Spleen (tissue), 11 donors: ENCODE results near the gene CALCR. TPM values are rescaled to one million over a fixed set of nuclear protein-coding genes. Genes with fewer than 3 reads are reported as not detected.
"Not testable (repeated sequence)": the region's sequence is repeated elsewhere in the genome, so short reads cannot be mapped to it uniquely, and the experiment has no call there.

Source experiments
- DNase-seq: peaks from one replicate; pipeline ENCODE4 v3.0.0-alpha.2; 2020
- H3K27ac ChIP-seq, 8 donors: fragments of 200-600 bp; sonication (generic) in 7 of 8; 1 replicate in 4 of 8; 2 replicates in 4 of 8; pipeline versions ENCODE4 v1.5.0 to v1.8.0; 2016 to 2021; ENCODE audit warnings: inconsistent platforms in 4 of 8, mild to moderate bottlenecking in 4 of 8, moderate library complexity in 1 of 8
- H3K27me3 ChIP-seq, 7 donors: fragments of 200-600 bp; sonication (generic) in 6 of 7; replicated peaks in 1 of 7; 1 replicate in 4 of 7; 2 replicates in 3 of 7; pipeline versions ENCODE4 v1.5.0 to v1.8.0; 2016 to 2021; ENCODE audit warnings: inconsistent platforms in 3 of 7, mild to moderate bottlenecking in 1 of 7
- H3K36me3 ChIP-seq, 6 donors: fragments of 200-600 bp; sonication (generic) in 5 of 6; 1 replicate in 4 of 6; 2 replicates in 2 of 6; pipeline versions ENCODE4 v1.5.0 to v1.8.0; 2016 to 2021; ENCODE audit warnings: inconsistent platforms in 2 of 6
- H3K4me1 ChIP-seq, 6 donors: fragments of 200-600 bp; sonication (generic) in 5 of 6; 1 replicate in 3 of 6; 2 replicates in 3 of 6; pipeline versions ENCODE4 v1.5.0 to v1.8.0; 2016 to 2021; ENCODE audit warnings: inconsistent platforms in 3 of 6
- H3K4me3 ChIP-seq, 8 donors: fragments of 200-600 bp; sonication (generic) in 7 of 8; 1 replicate in 4 of 8; 2 replicates in 4 of 8; pipeline versions ENCODE4 v1.5.0 to v1.8.0; 2016 to 2021; ENCODE audit warnings: inconsistent platforms in 4 of 8, mild to moderate bottlenecking in 4 of 8, moderate library complexity in 2 of 8
- H3K9me3 ChIP-seq, 8 donors: fragments of 200-600 bp; sonication (generic) in 7 of 8; 1 replicate in 4 of 8; 2 replicates in 4 of 8; pipeline versions ENCODE4 v1.5.0 to v1.8.0; 2016 to 2021; ENCODE audit warnings: inconsistent platforms in 4 of 8
- CTCF ChIP-seq, 11 experiments: fragments of 200-600 bp in 7 of 11; fragments of 450-650 bp in 4 of 11; sonication (generic) in 4 of 11; IDR thresholded peaks in 8 of 11; conservative IDR thresholded peaks in 3 of 11; 1 replicate in 7 of 11; 2 replicates in 4 of 11; pipeline versions ENCODE4 v1.4.0 to v1.8.0; 2016 to 2021; ENCODE audit warnings: antibody characterized with exemption in 11 of 11, inconsistent platforms in 4 of 11, mild to moderate bottlenecking in 1 of 11
- POLR2A ChIP-seq, 3 donors: fragments of 450-650 bp; IDR thresholded peaks; one replicate each; pipeline ENCODE4 v1.5.1; 2017; ENCODE audit warnings: antibody characterized with exemption in 3 of 3, mild to moderate bottlenecking in 1 of 3
- POLR2AphosphoS5 ChIP-seq, 3 donors: sonication (generic); formaldehyde crosslinking; IDR thresholded peaks; one replicate each; pipeline ENCODE4 v1.5.1; 2017; ENCODE audit warnings: antibody characterized with exemption in 3 of 3
- WGBS, 5 donors: extraction: QIAGEN DNeasy Blood & Tissue Kit in 3 of 5; methylation state at CpG; one replicate each; pipeline versions ENCODE4 v1.1.5 to v1.1.7; 2013 to 2018; 5-methylcytosine and 5-hydroxymethylcytosine counted together
- intact Hi-C: fragments of 100-400 bp; cut with DNase I; formaldehyde crosslinking; loops from one replicate; pipeline ENCODE4 v1.15.0; 2023; ENCODE audit warnings: low total_unique reads
- polyA plus RNA-seq, 3 donors: library from polyadenylated mRNA; stranded (reverse); fragments of 200-250 nt; gene quantifications; one replicate each; pipeline ENCODE4 v1.2.1, GENCODE V29; 2013
- total RNA-seq, 7 donors: library from RNA; depleted of rRNA in 3 of 7; stranded (reverse); fragments of >200 nt in 3 of 7; fragmentation: NEBNext Ultra II Directional in 4 of 7; extraction: Animal tissue kit (Norgen Biotek cat#: 25700) in 4 of 7; gene quantifications; one replicate each; pipeline versions ENCODE4 v1.1.0 to v1.2.1, GENCODE V29; 2016 to 2021
- donor health status: healthy with polysubstance abuse.
- donor health status: DM: no; HTN: no; CAD: no; lungs with moderate emphysema.
- donor health status: DM: no; HTN: no; CAD: no.
- donor health status: Bipolar disorder and iron deficiency.
- donor health status: healthy.
- donor health status: DM: no; HTN: no; CAD: no.
- donor health status: DM: yes; HTN: yes; CAD: no.

The CALCR gene
- total and polyA plus RNA-seq, 10 donors = not detected

- 88 to 97% (median 92%) methylated on average over 5 to 20 of the region's 22 CpGs for WGBS, 5 donors
- DNase-seq = not testable (repeated sequence)
These were observed 11.9 kb upstream of the CALCR start for GRCh38 chr7:93586479-93586865.

DNA sequence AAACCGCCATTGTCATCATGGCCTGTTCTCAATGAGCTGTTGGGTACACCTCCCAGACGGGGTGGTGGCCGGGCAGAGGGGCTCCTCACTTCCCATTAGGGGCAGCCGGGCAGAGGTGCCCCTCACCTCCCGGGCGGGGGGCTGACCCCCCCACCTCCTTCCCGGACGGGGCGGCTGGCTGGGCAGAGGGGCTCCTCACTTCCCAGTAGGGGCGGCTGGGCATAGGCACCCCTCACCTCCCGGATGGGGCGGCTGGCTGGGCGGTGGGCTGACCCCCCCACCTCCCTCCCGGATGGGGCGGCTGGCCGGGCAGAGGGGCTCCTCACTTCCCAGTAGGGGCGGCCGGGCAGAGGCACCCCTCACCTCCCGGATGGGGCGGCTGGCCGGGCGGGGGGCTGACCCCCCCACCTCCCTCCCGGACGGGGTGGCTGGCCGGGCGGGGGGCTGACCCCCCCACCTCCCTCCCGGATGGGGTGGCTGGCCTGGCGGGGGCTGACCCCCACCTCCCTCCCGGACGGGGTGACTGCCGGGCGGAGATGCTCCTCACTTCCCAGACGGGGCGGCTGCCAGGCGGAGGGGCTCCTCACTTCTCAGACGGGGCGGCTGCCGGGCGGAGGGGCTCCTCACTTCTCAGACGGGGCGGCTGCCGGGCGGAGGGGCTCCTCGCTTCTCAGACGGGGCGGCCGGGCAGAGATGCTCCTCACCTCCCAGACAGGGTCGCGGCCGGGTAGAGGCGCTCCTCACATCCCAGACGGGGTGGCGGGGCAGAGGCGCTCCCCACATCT, 11.4 kb upstream of the CALCR start:
- H3K9me3 ChIP-seq, DNase-seq, H3K4me1 ChIP-seq, H3K4me3 ChIP-seq, H3K36me3 ChIP-seq, H3K27me3 ChIP-seq, intact Hi-C loops, H3K27ac ChIP-seq: not testable (repeated sequence)
- 82 to 100% (median 91%) methylated on average over 8 to 45 of the region's 54 CpGs for WGBS, 5 donors

More at GRCh38 chr7:93586479-93586865, 11.9 kb upstream of the CALCR start:
- H3K4me3 ChIP-seq, H3K36me3 ChIP-seq, H3K27ac ChIP-seq, H3K27me3 ChIP-seq, H3K4me1 ChIP-seq, intact Hi-C loops, H3K9me3 ChIP-seq: not testable (repeated sequence)

DNA sequence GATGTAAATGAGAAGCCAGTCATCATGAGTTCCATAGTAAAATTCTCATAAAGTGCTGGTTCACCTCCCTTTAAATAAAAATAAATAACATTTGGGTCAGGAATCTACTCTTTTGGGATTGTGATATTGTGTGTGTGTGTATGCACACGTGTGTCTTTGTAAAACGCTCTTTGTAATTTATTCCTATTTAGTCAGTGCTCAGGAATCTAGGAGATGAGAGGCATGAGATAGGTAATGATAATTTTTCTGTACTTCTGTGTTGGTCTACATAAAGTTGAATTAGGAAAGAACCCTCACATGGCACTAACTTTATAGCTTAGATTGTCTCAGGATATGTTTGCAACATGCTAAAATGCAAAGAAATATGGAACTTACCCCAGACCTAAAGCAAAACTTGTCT, 4.9 kb upstream of the CALCR start:
- Histone ChIP-seq H3K9me3 (no peaks in the 10 kb centered on the region), H3K4me1 (peaks cover 0 to 14% (median 11%) of the 10 kb centered on the region in 6 donors), H3K36me3 (no peaks in the 10 kb centered on the region), H3K4me3 (no peak overlapping the region), H3K27me3 (peaks cover 0 to 21% (median 18%) of the 10 kb centered on the region in 7 donors), H3K27ac (no peak overlapping the region)
- DNase-seq = no peak
- WGBS, 5 donors = 86 to 92% (median 88%) methylated on average over 2 of the region's 2 CpGs
- no peak for TF ChIP-seq POLR2A (IDR thresholded peaks at IDR 0.05)
- no peak for TF ChIP-seq POLR2AphosphoS5 (IDR thresholded peaks at IDR 0.05)
- intact Hi-C loops = no loop called here

DNA sequence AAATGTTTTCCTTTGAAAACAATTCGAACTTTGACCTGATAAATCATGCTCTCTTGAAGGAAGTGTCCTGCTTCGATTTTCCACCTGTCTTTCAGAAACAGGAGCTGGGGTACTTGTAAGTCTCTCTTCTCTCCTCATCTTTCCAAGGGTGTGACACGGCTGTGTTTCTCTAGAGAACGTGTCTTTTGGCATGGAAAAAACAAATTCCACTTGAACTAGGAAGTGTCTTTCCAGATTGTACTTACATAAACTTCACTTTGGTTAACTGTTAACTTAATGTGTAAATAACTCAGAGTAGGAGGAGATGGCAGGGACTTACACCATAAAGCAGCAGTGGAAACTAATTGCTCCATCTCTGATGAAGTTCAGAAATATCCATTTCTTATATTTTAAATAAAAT, 4.2 kb upstream of the CALCR start:
- Histone ChIP-seq H3K4me3 (no peak overlapping the region), H3K27me3 (peaks cover 0 to 28% (median 24%) of the 10 kb centered on the region in 7 donors), H3K9me3 (no peaks in the 10 kb centered on the region), H3K27ac (no peak overlapping the region), H3K36me3 (no peaks in the 10 kb centered on the region), H3K4me1 (peaks cover 0 to 19% (median 14%) of the 10 kb centered on the region in 6 donors)
- intact Hi-C loops = no loop called here
- no peak for DNase-seq
- WGBS, 5 donors = 36 to 69% (median 61%) methylated on average over 4 of the region's 4 CpGs
- no peak for TF ChIP-seq CTCF (IDR thresholded peaks at IDR 0.05 in 8 of 11, conservative IDR thresholded peaks at IDR 0.05 in 3 of 11)

GRCh38 chr7:93575555-93576399, 1.3 kb upstream of the CALCR start:
- Histone ChIP-seq H3K36me3 (no peaks in the 10 kb centered on the region), H3K27ac (no peak overlapping the region), H3K4me3 (peak overlapping the region in 2 of 8 donors; percentile 4 to 59), H3K27me3 (peaks cover 0 to 32% (median 25%) of the 10 kb centered on the region in 7 donors), H3K9me3 (no peaks in the 10 kb centered on the region), H3K4me1 (peaks cover 0 to 19% (median 14%) of the 10 kb centered on the region in 6 donors)
- WGBS, 5 donors = 7 to 10% (median 8%) methylated on average over 21 of the region's 21 CpGs
- intact Hi-C loops = no loop called here
- no peak for DNase-seq
- no peak for TF ChIP-seq CTCF (IDR thresholded peaks at IDR 0.05 in 8 of 11, conservative IDR thresholded peaks at IDR 0.05 in 3 of 11)
